GM12892 (cell line): Measurements from ENCODE around the gene TATDN3.

Source experiments
- POLR2A ChIP-seq: IDR thresholded peaks from 2 replicates; pipeline ENCODE4 v1.6.1; 2011; ENCODE audit warnings: low read depth, low read length, control low read depth
- POLR2AphosphoS5 ChIP-seq: IDR thresholded peaks from 2 replicates; pipeline ENCODE4 v1.6.1; 2011; ENCODE audit warnings: low read depth, low read length, control low read depth

DNA sequence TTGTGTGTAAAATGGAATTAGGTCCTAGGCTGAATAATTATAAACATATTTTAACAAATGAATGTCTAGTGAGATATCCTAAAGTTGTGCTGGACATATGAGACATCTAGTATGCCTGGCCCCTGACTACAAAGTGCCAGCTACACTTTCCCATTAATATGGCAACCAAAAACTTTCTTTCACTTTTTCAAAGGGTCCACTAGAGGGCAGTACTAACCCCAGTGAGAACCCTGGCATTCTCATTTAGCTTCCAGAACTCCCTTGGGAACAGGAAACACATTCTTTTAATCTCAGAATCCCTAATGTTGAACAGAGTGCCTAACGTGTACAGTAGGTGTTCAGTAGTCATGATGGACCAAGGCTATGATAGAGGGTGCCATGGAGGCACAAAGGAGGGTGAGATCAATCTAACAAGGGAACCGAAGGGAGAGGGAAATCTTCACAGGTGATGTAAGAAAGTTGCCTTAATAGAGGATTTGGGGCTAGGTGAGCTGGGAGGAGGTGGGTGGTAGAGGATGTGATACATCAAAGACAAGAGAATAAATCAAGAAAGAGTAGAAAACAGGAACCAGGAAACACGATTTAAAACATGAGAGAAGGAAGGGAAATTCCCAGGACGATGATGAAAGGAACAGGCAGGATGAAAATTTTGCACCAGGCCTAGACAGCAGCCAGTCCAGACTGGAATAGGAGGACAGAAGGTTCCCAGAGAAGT, 41.7 kb upstream of the TATDN3 start:
- TF ChIP-seq POLR2A (no peak), POLR2AphosphoS5 (no peak)
